Mesendoderm (in vitro differentiated cells): ENCODE measurements around the gene PANK3.

Experiments used
- DNase-seq: peaks from one replicate; pipeline ENCODE4 v3.0.0; 2013
- H2AK5ac ChIP-seq: 2 replicates; pipeline ENCODE4 v1.6.1; 2013; ENCODE audit warnings: low read length, inconsistent platforms
- H2BK120ac ChIP-seq: 2 replicates; pipeline ENCODE4 v1.6.1; 2013; ENCODE audit warnings: low read depth, mild to moderate bottlenecking, low read length, moderate library complexity, mixed read lengths
- H2BK15ac ChIP-seq: replicated peaks from 2 replicates; pipeline ENCODE4 v1.6.1; 2013; ENCODE audit warnings: low read depth, mild to moderate bottlenecking, moderate library complexity
- H2BK5ac ChIP-seq: 2 replicates; pipeline ENCODE4 v1.6.1; 2013; ENCODE audit warnings: low read length, inconsistent platforms
- H3K18ac ChIP-seq: 2 replicates; pipeline ENCODE4 v1.6.1; 2013; ENCODE audit warnings: mild to moderate bottlenecking, low read length, mixed read lengths
- H3K23ac ChIP-seq: one replicate; pipeline ENCODE4 v1.6.1; 2013; ENCODE audit warnings: low read length
- H3K27ac ChIP-seq: 2 replicates; pipeline ENCODE4 v1.5.1; 2013; ENCODE audit warnings: low read depth, mild to moderate bottlenecking, inconsistent platforms, low read length, moderate library complexity
- H3K27me3 ChIP-seq: 2 replicates; pipeline ENCODE4 v1.6.1; 2013; ENCODE audit warnings: low read length, control low read depth, mild to moderate bottlenecking, inconsistent platforms; ENCODE audit not compliant: insufficient read depth, poor library complexity
- H3K36me3 ChIP-seq: 2 replicates; pipeline ENCODE4 v1.6.1; 2013; ENCODE audit warnings: low read length, inconsistent platforms; ENCODE audit not compliant: control insufficient read depth, insufficient read depth
- H3K4ac ChIP-seq: one replicate; pipeline ENCODE4 v1.6.1; 2013; ENCODE audit warnings: low read depth, mild to moderate bottlenecking, low read length, moderate library complexity
- H3K4me1 ChIP-seq: 2 replicates; pipeline ENCODE4 v1.6.1; 2013; ENCODE audit warnings: low read depth, low read length, inconsistent platforms; ENCODE audit not compliant: control insufficient read depth
- H3K4me2 ChIP-seq: 2 replicates; pipeline ENCODE4 v1.6.1; 2013; ENCODE audit warnings: low read length
- H3K4me3 ChIP-seq: 2 replicates; pipeline ENCODE4 v1.5.1; 2013; ENCODE audit warnings: mild to moderate bottlenecking, low read length
- H3K56ac ChIP-seq: one replicate; pipeline ENCODE4 v1.6.1; 2013; ENCODE audit warnings: low read length
- H3K79me1 ChIP-seq: 2 replicates; pipeline ENCODE4 v1.6.1; 2013; ENCODE audit warnings: low read length, inconsistent platforms
- H3K79me2 ChIP-seq: 2 replicates; pipeline ENCODE4 v1.6.1; 2013; ENCODE audit warnings: mild to moderate bottlenecking, low read length; ENCODE audit not compliant: control insufficient read depth, insufficient read depth
- H3K9ac ChIP-seq: 2 replicates; pipeline ENCODE4 v1.6.1; 2013; ENCODE audit warnings: low read length, inconsistent platforms
- H4K5ac ChIP-seq: one replicate; pipeline ENCODE4 v1.6.1; 2013; ENCODE audit warnings: low read length
- H4K8ac ChIP-seq: one replicate; pipeline ENCODE4 v1.6.1; 2013; ENCODE audit warnings: low read depth, mild to moderate bottlenecking, control low read depth, low read length, moderate library complexity
- WGBS: extraction: QIAGEN DNeasy Blood & Tissue Kit; methylation state at CpG from one replicate; pipeline ENCODE4 v1.1.7; 2013; ENCODE audit warnings: low lambda C conversion rate, missing lambda C conversion rate; ENCODE audit not compliant: insufficient coverage; ENCODE audit errors: extremely low coverage; 5-methylcytosine and 5-hydroxymethylcytosine counted together

Gene PANK3

DNA sequence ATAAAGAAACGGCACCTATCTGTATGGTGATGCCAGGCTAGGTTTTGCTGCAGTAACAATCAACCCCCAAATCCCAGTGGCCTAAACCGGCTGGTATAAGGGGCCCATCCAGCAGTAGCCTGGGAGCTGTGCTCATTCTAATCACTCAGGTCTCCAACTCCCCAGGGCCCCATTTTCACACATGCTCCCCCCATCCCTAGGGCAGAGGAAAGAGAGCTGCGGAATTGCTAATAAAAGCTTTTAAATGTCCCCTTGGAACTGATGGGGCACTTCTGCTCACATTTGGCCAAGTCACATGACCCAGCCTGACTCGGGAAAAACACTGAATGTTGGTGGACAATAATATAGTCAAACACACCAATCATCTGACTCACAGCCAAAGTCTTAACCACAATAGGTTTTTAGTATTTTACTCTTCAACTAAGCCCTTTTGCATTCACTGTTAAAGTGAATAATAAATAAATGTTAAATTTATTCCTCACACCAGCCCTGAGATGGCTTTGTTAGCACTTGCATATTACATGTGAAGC is 48.5 kb downstream of the PANK3 start:
- Histone ChIP-seq H3K79me1 (no peaks in the 10 kb centered on the region), H3K23ac (no peak overlapping the region), H3K56ac (no peak overlapping the region), H3K4me2 (no peak overlapping the region), H3K4me1 (peaks cover 3% of the 10 kb centered on the region), H3K4me3 (no peak overlapping the region), H3K18ac (no peak overlapping the region), H2BK15ac (no peak overlapping the region), H4K5ac (no peak overlapping the region), H3K27me3 (no peaks in the 10 kb centered on the region), H2BK5ac (no peak overlapping the region), H4K8ac (no peak overlapping the region), H3K36me3 (no peaks in the 10 kb centered on the region), H3K27ac (no peak overlapping the region), H3K9ac (no peak overlapping the region), H2BK120ac (no peak overlapping the region), H2AK5ac (no peak overlapping the region), H3K4ac (no peak overlapping the region), H3K79me2 (no peaks in the 10 kb centered on the region)
- no peak for DNase-seq
- WGBS: no CpG with 5 or more reads among the region's 4 CpGs

DNA sequence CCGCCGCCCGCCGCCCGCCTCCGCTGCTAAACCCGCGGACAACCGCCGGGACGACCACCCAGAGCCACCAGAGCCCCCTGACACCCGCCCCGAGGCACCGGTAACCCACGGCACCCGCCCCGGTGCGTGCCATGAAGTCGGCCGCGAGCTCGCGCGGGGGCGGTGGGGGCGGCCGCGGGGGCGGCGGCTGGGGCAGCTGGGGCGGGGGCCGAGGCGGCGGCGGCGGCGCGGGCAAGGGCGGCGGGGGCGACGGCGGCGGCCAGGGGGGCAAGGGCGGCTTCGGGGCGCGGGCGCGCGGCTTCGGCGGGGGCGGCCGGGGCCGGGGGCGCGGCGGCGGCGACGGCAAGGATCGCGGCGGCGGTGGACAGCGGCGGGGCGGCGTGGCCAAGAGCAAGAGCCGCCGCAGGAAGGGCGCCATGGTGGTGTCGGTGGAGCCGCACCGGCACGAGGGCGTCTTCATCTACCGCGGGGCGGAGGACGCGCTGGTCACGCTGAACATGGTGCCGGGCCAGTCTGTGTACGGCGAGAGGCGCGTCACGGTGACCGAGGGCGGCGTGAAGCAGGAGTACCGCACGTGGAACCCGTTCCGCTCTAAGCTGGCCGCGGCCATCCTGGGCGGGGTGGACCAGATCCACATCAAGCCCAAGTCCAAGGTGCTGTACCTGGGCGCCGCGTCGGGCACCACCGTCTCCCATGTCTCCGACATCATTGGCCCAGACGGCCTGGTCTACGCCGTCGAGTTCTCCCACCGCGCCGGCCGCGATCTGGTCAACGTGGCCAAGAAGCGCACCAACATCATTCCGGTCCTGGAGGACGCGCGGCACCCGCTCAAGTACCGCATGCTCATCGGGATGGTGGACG is 49.6 kb downstream of the PANK3 start:
- Histone ChIP-seq H3K9ac (peak overlapping the region; percentile 42), H3K56ac (peak overlapping the region; percentile 83), H3K79me1 (no peaks in the 10 kb centered on the region), H3K4ac (no peak overlapping the region), H3K4me3 (no peak overlapping the region), H3K27ac (no peak overlapping the region), H2BK15ac (no peak overlapping the region), H3K18ac (no peak overlapping the region), H3K27me3 (no peaks in the 10 kb centered on the region), H4K5ac (no peak overlapping the region), H3K79me2 (no peaks in the 10 kb centered on the region), H3K36me3 (no peaks in the 10 kb centered on the region), H3K23ac (peak overlapping the region; percentile 98), H2BK120ac (no peak overlapping the region), H3K4me1 (peaks cover 3% of the 10 kb centered on the region), H4K8ac (no peak overlapping the region), H2BK5ac (no peak overlapping the region), H3K4me2 (peak overlapping the region; percentile 54), H2AK5ac (no peak overlapping the region)
- DNase-seq: peak; percentile 19
- WGBS: no CpG with 5 or more reads among the region's 125 CpGs

DNA sequence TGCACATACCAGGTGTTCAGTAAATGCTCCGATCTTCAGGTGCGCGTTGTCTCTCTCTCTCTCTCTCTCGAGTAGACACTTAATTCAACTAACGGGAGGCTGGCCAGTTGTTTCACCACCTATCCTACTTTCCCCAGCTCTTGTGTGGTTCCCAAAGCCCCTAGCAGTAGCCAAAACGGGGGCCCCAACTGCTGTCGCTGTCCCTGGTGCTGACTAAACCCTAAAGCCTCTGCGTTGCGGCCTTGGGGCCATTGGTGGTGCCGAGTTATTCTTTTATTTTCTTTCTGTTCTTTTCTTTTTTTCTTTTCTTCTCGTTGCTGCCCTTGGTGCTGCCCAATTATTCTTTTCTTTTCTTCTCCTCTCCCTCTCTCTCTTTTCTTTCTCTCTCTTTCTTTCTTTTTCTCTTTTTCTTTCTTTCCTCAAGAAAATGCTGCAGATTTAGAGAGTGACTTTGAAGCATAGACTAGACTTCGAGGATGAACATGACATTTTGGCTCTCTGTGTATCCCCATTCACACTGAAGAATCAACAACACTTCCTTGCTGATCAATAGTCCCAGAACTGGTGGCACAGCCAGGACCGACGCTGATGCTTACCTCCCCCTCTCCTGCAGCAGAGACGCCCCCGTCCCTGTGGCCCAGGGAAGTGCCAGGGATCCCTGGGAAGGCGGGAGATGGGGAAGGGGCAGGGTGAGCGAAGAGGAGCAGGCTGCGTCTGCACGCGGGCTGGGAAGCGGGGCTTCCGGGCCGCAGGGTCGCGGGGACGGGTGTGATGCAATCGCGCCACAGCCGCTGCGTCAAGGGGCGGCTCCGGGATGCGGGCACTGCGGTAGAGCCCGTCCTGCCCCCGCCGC is 50.4 kb downstream of the PANK3 start, which contains the start of gene FBLL1:
FBLL1 (plus strand) TSS at position 785 of the 853 bp plus-strand sequence. CDS start 200 bp downstream, outside the sequence.
- H3K36me3 ChIP-seq: no peaks in the 10 kb centered on the region
- peaks cover 3% of the 10 kb centered on the region for H3K4me1 ChIP-seq
- no peaks in the 10 kb centered on the region for H3K79me1 ChIP-seq
- H2AK5ac ChIP-seq: no peak within 1 kb of the TSS
- H2BK5ac ChIP-seq: no peak within 1 kb of the TSS
- no peak within 1 kb of the TSS for H2BK15ac ChIP-seq
- H3K4me2 ChIP-seq: peak within 1 kb of the TSS; percentile 54
- no peak within 1 kb of the TSS for H4K8ac ChIP-seq
- H2BK120ac ChIP-seq: no peak within 1 kb of the TSS
- H3K27ac ChIP-seq: no peak within 1 kb of the TSS
- H3K79me2 ChIP-seq: no peaks in the 10 kb centered on the region
- peak; percentile 65 for DNase-seq
- H3K23ac ChIP-seq: peak within 1 kb of the TSS; percentile 98
- H3K56ac ChIP-seq: peak within 1 kb of the TSS; percentile 83
- no CpG with 5 or more reads among the region's 38 CpGs for WGBS
- H3K4me3 ChIP-seq: no peak within 1 kb of the TSS
- H4K5ac ChIP-seq: no peak within 1 kb of the TSS
- H3K4ac ChIP-seq: no peak within 1 kb of the TSS
- peak within 1 kb of the TSS; percentile 42 for H3K9ac ChIP-seq
- no peaks in the 10 kb centered on the region for H3K27me3 ChIP-seq
- no peak within 1 kb of the TSS for H3K18ac ChIP-seq

DNA sequence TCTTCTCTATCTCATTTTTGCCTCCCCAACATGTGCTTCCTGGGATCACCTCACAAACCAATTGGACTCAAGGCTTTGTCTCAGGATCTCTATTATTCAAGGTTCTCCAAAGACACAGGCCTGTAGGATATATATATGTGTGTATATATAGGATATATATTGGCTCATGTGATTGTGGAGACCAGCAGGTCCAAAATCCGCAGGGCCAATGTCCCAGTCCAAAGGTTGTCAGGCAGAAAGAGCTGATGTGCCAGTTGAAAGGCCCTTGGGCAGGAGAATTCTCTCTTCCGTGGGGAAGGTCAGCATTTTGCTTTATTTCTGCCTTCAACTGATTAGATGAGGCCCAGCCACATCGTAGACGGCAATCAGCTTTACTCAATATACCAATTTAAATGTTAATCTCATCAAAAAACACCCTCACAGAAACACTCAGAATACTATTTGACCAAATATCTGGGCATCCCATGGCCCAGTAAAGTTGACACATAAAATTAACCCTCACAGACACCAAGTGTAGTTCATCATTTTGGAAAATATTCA is 51.3 kb downstream of the PANK3 start:
- no peak for DNase-seq
- no peak overlapping the region for H3K27ac ChIP-seq
- no peak overlapping the region for H3K4me3 ChIP-seq
- H3K23ac ChIP-seq: no peak overlapping the region
- H3K79me1 ChIP-seq: no peaks in the 10 kb centered on the region
- no peak overlapping the region for H2AK5ac ChIP-seq
- no peaks in the 10 kb centered on the region for H3K36me3 ChIP-seq
- no CpG with 5 or more reads among the region's 4 CpGs for whole genome bisulfite sequencing
- no peak overlapping the region for H3K9ac ChIP-seq
- H4K8ac ChIP-seq: no peak overlapping the region
- no peak overlapping the region for H3K4me2 ChIP-seq
- no peak overlapping the region for H3K4ac ChIP-seq
- no peak overlapping the region for H2BK15ac ChIP-seq
- H3K56ac ChIP-seq: no peak overlapping the region
- no peak overlapping the region for H2BK120ac ChIP-seq
- H3K4me1 ChIP-seq: peaks cover 3% of the 10 kb centered on the region
- no peak overlapping the region for H2BK5ac ChIP-seq
- H4K5ac ChIP-seq: no peak overlapping the region
- H3K18ac ChIP-seq: no peak overlapping the region
- H3K79me2 ChIP-seq: no peaks in the 10 kb centered on the region
- H3K27me3 ChIP-seq: no peaks in the 10 kb centered on the region

DNA sequence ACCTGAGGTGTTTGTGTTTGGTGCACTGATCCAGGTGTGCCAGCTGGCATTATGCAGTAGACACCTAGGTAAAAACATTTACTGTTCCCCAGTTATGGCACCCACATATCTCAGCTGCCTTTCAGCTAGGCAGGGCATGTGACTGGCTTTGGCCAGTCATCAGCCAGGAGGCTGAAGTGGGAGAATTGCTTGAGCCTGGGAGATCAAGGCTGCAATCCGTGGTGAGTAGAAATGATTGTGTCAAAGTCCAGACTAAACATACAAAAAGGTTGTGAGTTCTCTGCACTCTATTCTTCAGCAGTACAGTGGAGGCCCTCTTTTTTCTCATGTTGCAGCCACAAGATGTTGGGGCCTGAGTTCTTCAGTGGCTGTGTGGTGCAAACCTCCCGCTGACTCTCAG is 53.3 kb downstream of the PANK3 start:
- no peaks in the 10 kb centered on the region for H3K36me3 ChIP-seq
- DNase-seq: no peak
- no peak overlapping the region for H3K27ac ChIP-seq
- no peak overlapping the region for H4K5ac ChIP-seq
- H3K56ac ChIP-seq: no peak overlapping the region
- H3K4ac ChIP-seq: no peak overlapping the region
- no peaks in the 10 kb centered on the region for H3K79me1 ChIP-seq
- H3K4me3 ChIP-seq: no peak overlapping the region
- no peak overlapping the region for H3K23ac ChIP-seq
- no peak overlapping the region for H2BK5ac ChIP-seq
- H2BK15ac ChIP-seq: no peak overlapping the region
- H3K9ac ChIP-seq: no peak overlapping the region
- no CpG with 5 or more reads among the region's 2 CpGs for WGBS
- H3K18ac ChIP-seq: no peak overlapping the region
- no peak overlapping the region for H3K4me2 ChIP-seq
- peaks cover 3% of the 10 kb centered on the region for H3K4me1 ChIP-seq
- no peak overlapping the region for H2AK5ac ChIP-seq
- H2BK120ac ChIP-seq: no peak overlapping the region
- H4K8ac ChIP-seq: no peak overlapping the region
- H3K79me2 ChIP-seq: no peaks in the 10 kb centered on the region
- H3K27me3 ChIP-seq: no peaks in the 10 kb centered on the region
